ENCODE measurements around the gene RPUSD1. TPM values are rescaled to one million over a fixed set of nuclear protein-coding genes. Genes with fewer than 3 reads are reported as not detected.

Gene RPUSD1
- total and polyA plus RNA-seq, 2 donors (not counting 3 experiments of a cell fraction or from before 2014, with no cell fraction given), result 46.2 to 55.8 TPM

DNA sequence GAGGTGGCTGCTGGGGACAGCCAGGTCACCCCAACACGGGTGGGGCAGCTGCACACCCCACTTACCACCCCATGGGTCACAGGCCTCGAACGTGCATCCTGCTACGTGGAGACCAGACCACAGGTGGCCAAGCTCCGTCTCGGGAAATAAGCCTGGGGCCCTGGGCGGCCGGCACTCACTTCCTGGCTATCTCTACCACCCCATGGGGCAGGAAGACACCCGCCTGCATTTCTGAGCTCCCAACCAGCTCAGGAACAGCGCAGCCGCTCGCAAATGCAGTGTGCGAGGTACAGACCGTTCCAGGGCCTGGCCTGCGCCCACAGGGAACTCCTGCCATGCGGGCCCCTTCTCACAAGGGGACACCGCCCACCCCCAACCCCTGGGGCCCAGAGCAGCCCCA lies 17.3 kb upstream of the RPUSD1 start:
- no peaks in the 10 kb centered on the region for H3K9me1 ChIP-seq (replicated peaks; ENCODE audit: control insufficient read depth, extremely low read depth, insufficient read depth, low read length)
- no peak overlapping the region for H3K9ac ChIP-seq (replicated peaks; ENCODE audit: extremely low read depth, insufficient read depth, low read length)
- ChIA-PET POLR2A (no interaction called here), CTCF (no interaction called here)
- DNase-seq (ENCODE audit: low read depth, low spot score), result no peak
- H3K27me3 ChIP-seq (ENCODE audit: control insufficient read depth in 2 of 2, insufficient read depth in 2 of 2, low read length in 2 of 2), result peaks cover 6 to 14% of the 10 kb centered on the region in 2 experiments
- no TSS peak for BruUV-seq (replicated peaks)
- dilution Hi-C loops (cut with MboI; ENCODE audit: extremely low pct_ligation_motif_present, low sequenced_read_pairs), result no loop called here
- no peak overlapping the region for H3K4me2 ChIP-seq (ENCODE audit: insufficient read depth, low read length)
- H3K9me3 ChIP-seq (replicated peaks; ENCODE audit: control insufficient read depth, insufficient read depth, low read length), result no peaks in the 10 kb centered on the region
- H3K36me3 ChIP-seq (ENCODE audit: control insufficient read depth in 2 of 2, extremely low read depth in 1 of 2, insufficient read depth in 2 of 2, low read length in 2 of 2), result no peaks in the 10 kb centered on the region
- H3K79me2 ChIP-seq (ENCODE audit: control insufficient read depth, insufficient read depth, low read length), result peaks cover 2% of the 10 kb centered on the region
- H3K4me1 ChIP-seq (ENCODE audit: control insufficient read depth, extremely low read depth, insufficient read depth, low read length), result peaks cover 2% of the 10 kb centered on the region
- no peak overlapping the region for H2AFZ ChIP-seq (ENCODE audit: low read depth, low read length)
- H4K20me1 ChIP-seq (replicated peaks; ENCODE audit: control insufficient read depth, extremely low read depth, insufficient read depth, low read length), result no peaks in the 10 kb centered on the region
- FAIRE-seq, result no peak
- intact Hi-C loops (cut with micrococcal nuclease), result no loop called here
- no peak for TF ChIP-seq GATA2 (IDR thresholded peaks at IDR 0.05; ENCODE audit: insufficient read depth, insufficient read length, low read depth, low read length)
- peak; percentile 39 for TF ChIP-seq POLR2AphosphoS5 (IDR thresholded peaks at IDR 0.05; ENCODE audit: insufficient read depth, low read depth, low read length)
- H3K27ac ChIP-seq (ENCODE audit: insufficient read depth, low read depth, low read length), result no peak overlapping the region
- H3K4me3 ChIP-seq (replicated peaks in 1 of 3; ENCODE audit: insufficient read depth in 1 of 3, low read depth in 1 of 3, low read length in 3 of 3), result no peak overlapping the region

- H3K36me3 ChIP-seq (ENCODE audit: control insufficient read depth in 2 of 2, extremely low read depth in 1 of 2, insufficient read depth in 2 of 2, low read length in 2 of 2), result no peaks in the 10 kb centered on the region
- ChIA-PET POLR2A (no interaction called here), CTCF (interaction anchor here (1.1 kb wide), 1 partner anchor 299 kb away, joined by 3 read pairs; no protein-coding TSS in a partner anchor)
- DNase-seq (ENCODE audit: low read depth, low spot score) (no peak), FAIRE-seq (no peak)
- dilution Hi-C loops (cut with MboI; ENCODE audit: extremely low pct_ligation_motif_present, low sequenced_read_pairs) (no loop called here), intact Hi-C loops (cut with micrococcal nuclease) (no loop called here)
- TF ChIP-seq POLR2AphosphoS5 (IDR thresholded peaks at IDR 0.05; ENCODE audit: insufficient read depth, low read depth, low read length) (no peak), GATA2 (IDR thresholded peaks at IDR 0.05; ENCODE audit: insufficient read depth, insufficient read length, low read depth, low read length) (no peak), CTCF (IDR thresholded peaks at IDR 0.05; ENCODE audit: extremely low read depth in 1 of 2, insufficient read depth in 1 of 2, low read depth in 1 of 2, low read length in 2 of 2) (no peak), JUN (IDR thresholded peaks at IDR 0.05; ENCODE audit: borderline replicate concordance, insufficient read depth, insufficient read length, low read depth) (no peak), FOS (IDR thresholded peaks at IDR 0.05; ENCODE audit: borderline replicate concordance, insufficient read depth, low read length) (no peak), MYC (IDR thresholded peaks at IDR 0.05; ENCODE audit: low read depth, low read length) (no peak), EZH2 (IDR thresholded peaks at IDR 0.05; ENCODE audit: borderline replicate concordance, low read depth, low read length, severe bottlenecking) (no peak), MAX (IDR thresholded peaks at IDR 0.05; ENCODE audit: insufficient read depth, insufficient read length) (no peak), POLR2A (IDR thresholded peaks at IDR 0.05; ENCODE audit: low read depth, low read length) (no peak)
- H3K9ac ChIP-seq (replicated peaks; ENCODE audit: extremely low read depth, insufficient read depth, low read length), result no peak overlapping the region
- H3K27me3 ChIP-seq (ENCODE audit: control insufficient read depth in 2 of 2, insufficient read depth in 2 of 2, low read length in 2 of 2), result peaks cover 11 to 18% of the 10 kb centered on the region in 2 experiments
- peaks cover 2% of the 10 kb centered on the region for H3K79me2 ChIP-seq (ENCODE audit: control insufficient read depth, insufficient read depth, low read length)
- no TSS peak for BruUV-seq (replicated peaks)
- no peak overlapping the region for H3K27ac ChIP-seq (ENCODE audit: insufficient read depth, low read depth, low read length)
- no peaks in the 10 kb centered on the region for H3K9me1 ChIP-seq (replicated peaks; ENCODE audit: control insufficient read depth, extremely low read depth, insufficient read depth, low read length)
- peaks cover 2% of the 10 kb centered on the region for H3K4me1 ChIP-seq (ENCODE audit: control insufficient read depth, extremely low read depth, insufficient read depth, low read length)
- H3K9me3 ChIP-seq (replicated peaks; ENCODE audit: control insufficient read depth, insufficient read depth, low read length), result no peaks in the 10 kb centered on the region
- no peaks in the 10 kb centered on the region for H4K20me1 ChIP-seq (replicated peaks; ENCODE audit: control insufficient read depth, extremely low read depth, insufficient read depth, low read length)
- H2AFZ ChIP-seq (ENCODE audit: low read depth, low read length), result no peak overlapping the region
- no peak overlapping the region for H3K4me2 ChIP-seq (ENCODE audit: insufficient read depth, low read length)
- no peak overlapping the region for H3K4me3 ChIP-seq (replicated peaks in 1 of 3; ENCODE audit: insufficient read depth in 1 of 3, low read depth in 1 of 3, low read length in 3 of 3)
Observed at GRCh38 chr16:804193-805048, 16.2 kb upstream of the RPUSD1 start.
